ENCODE measurements around the gene FOLR3.

Gene FOLR3

DNA sequence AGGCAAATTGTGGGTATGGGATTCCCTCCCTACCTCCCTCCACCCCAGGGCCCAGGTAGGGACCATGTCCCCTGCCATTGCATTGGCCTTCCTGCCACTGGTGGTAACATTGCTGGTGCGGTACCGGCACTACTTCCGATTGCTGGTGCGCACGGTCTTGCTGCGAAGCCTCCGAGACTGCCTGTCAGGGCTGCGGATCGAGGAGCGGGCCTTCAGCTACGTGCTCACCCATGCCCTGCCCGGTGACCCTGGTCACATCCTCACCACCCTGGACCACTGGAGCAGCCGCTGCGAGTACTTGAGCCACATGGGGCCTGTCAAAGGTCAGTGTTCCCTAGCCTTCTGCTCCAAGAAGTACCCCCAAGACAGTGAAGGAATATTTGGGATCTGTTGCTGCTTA, 29.6 kb upstream of the FOLR3 start, which contains the start of gene TOMT:
TOMT (plus strand) TSS at position 37 of the 400 bp plus-strand sequence; CDS start at position 65, 28 bp downstream.
- Histone ChIP-seq H3K4me1 (ENCODE audit: insufficient read depth, low read length, severe bottlenecking) (peaks cover 24% of the 10 kb centered on the region), H3K9ac (ENCODE audit: low read length) (no peak within 1 kb of the TSS), H3K79me2 (ENCODE audit: insufficient read depth, low read length) (peaks cover 12% of the 10 kb centered on the region), H3K27me3 (ENCODE audit: insufficient read depth, low read length) (no peaks in the 10 kb centered on the region), H3K9me2 (ENCODE audit: low read depth, low read length) (no peaks in the 10 kb centered on the region), H3K4me2 (ENCODE audit: low read length) (no peak within 1 kb of the TSS), H4K20me1 (ENCODE audit: insufficient read depth, low read length) (no peaks in the 10 kb centered on the region), H3K36me3 (ENCODE audit: insufficient read depth, low read length) (peaks cover 10% of the 10 kb centered on the region; the same call in 1 of the 2 replicates), H3K9me3 (ENCODE audit: low read length) (no peaks in the 10 kb centered on the region), H3K4me3 (ENCODE audit: low read depth, low read length, poor library complexity, severe bottlenecking) (no peak within 1 kb of the TSS), H3F3A (ENCODE audit: insufficient read depth, low read length) (no peaks in the 10 kb centered on the region), H2AFZ (ENCODE audit: low read length) (no peak within 1 kb of the TSS), H3K27ac (ENCODE audit: low read depth, low read length, poor library complexity, severe bottlenecking) (no peak within 1 kb of the TSS)
- no peak for TF ChIP-seq EZH2 (IDR thresholded peaks at IDR 0.05; ENCODE audit: borderline replicate concordance, low read length)
- TF ChIP-seq, protein P1, sequence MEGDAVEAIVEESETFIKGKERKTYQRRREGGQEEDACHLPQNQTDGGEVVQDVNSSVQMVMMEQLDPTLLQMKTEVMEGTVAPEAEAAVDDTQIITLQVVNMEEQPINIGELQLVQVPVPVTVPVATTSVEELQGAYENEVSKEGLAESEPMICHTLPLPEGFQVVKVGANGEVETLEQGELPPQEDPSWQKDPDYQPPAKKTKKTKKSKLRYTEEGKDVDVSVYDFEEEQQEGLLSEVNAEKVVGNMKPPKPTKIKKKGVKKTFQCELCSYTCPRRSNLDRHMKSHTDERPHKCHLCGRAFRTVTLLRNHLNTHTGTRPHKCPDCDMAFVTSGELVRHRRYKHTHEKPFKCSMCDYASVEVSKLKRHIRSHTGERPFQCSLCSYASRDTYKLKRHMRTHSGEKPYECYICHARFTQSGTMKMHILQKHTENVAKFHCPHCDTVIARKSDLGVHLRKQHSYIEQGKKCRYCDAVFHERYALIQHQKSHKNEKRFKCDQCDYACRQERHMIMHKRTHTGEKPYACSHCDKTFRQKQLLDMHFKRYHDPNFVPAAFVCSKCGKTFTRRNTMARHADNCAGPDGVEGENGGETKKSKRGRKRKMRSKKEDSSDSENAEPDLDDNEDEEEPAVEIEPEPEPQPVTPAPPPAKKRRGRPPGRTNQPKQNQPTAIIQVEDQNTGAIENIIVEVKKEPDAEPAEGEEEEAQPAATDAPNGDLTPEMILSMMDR (IDR thresholded peaks at IDR 0.05; ENCODE audit: low read length), result no peak

- Histone ChIP-seq H3K9me2 (ENCODE audit: low read depth, low read length) (no peaks in the 10 kb centered on the region), H3F3A (ENCODE audit: insufficient read depth, low read length) (no peaks in the 10 kb centered on the region), H3K79me2 (ENCODE audit: insufficient read depth, low read length) (no peaks in the 10 kb centered on the region), H4K20me1 (ENCODE audit: insufficient read depth, low read length) (no peaks in the 10 kb centered on the region), H3K27ac (ENCODE audit: low read depth, low read length, poor library complexity, severe bottlenecking) (peak overlapping the region; percentile 84), H3K4me1 (ENCODE audit: insufficient read depth, low read length, severe bottlenecking) (peaks cover 18% of the 10 kb centered on the region), H3K9ac (ENCODE audit: low read length) (peak overlapping the region; percentile 84), H3K27me3 (ENCODE audit: insufficient read depth, low read length) (no peaks in the 10 kb centered on the region), H3K9me3 (ENCODE audit: low read length) (no peaks in the 10 kb centered on the region), H2AFZ (ENCODE audit: low read length) (no peak overlapping the region), H3K36me3 (ENCODE audit: insufficient read depth, low read length) (no peaks in the 10 kb centered on the region), H3K4me3 (ENCODE audit: low read depth, low read length, poor library complexity, severe bottlenecking) (peak overlapping the region; percentile 66), H3K4me2 (ENCODE audit: low read length) (peak overlapping the region; percentile 83)
- TF ChIP-seq EZH2 (IDR thresholded peaks at IDR 0.05; ENCODE audit: borderline replicate concordance, low read length), result no peak
- TF ChIP-seq, protein P1 (IDR thresholded peaks at IDR 0.05; ENCODE audit: low read length), result no peak
Measured at GRCh38 chr11:72111300-72112142, 24.0 kb upstream of the FOLR3 start.

GRCh38 chr11:72112143-72112977, 23.2 kb upstream of the FOLR3 start, which contains the start of gene ANAPC15:
ANAPC15 (minus strand) TSS chr11:72112695; CDS start chr11:72111276, 1,419 bp downstream.
- Histone ChIP-seq H4K20me1 (ENCODE audit: insufficient read depth, low read length) (no peaks in the 10 kb centered on the region), H3K4me3 (ENCODE audit: low read depth, low read length, poor library complexity, severe bottlenecking) (peak within 1 kb of the TSS; percentile 66), H3K9me3 (ENCODE audit: low read length) (no peaks in the 10 kb centered on the region), H3K9me2 (ENCODE audit: low read depth, low read length) (no peaks in the 10 kb centered on the region), H3K27me3 (ENCODE audit: insufficient read depth, low read length) (no peaks in the 10 kb centered on the region), H2AFZ (ENCODE audit: low read length) (no peak within 1 kb of the TSS), H3K9ac (ENCODE audit: low read length) (peak within 1 kb of the TSS; percentile 84), H3K36me3 (ENCODE audit: insufficient read depth, low read length) (no peaks in the 10 kb centered on the region), H3K4me1 (ENCODE audit: insufficient read depth, low read length, severe bottlenecking) (peaks cover 18% of the 10 kb centered on the region), H3F3A (ENCODE audit: insufficient read depth, low read length) (no peaks in the 10 kb centered on the region), H3K4me2 (ENCODE audit: low read length) (peak within 1 kb of the TSS; percentile 83), H3K79me2 (ENCODE audit: insufficient read depth, low read length) (no peaks in the 10 kb centered on the region), H3K27ac (ENCODE audit: low read depth, low read length, poor library complexity, severe bottlenecking) (peak within 1 kb of the TSS; percentile 84)
- TF ChIP-seq EZH2 (IDR thresholded peaks at IDR 0.05; ENCODE audit: borderline replicate concordance, low read length), result no peak
- TF ChIP-seq, protein P1 (IDR thresholded peaks at IDR 0.05; ENCODE audit: low read length), result no peak

All from OCI-LY1 (cell line).